Regular cardiac myocyte (primary cell): ENCODE measurements around the gene OR52M1. TPM values are rescaled to one million over a fixed set of nuclear protein-coding genes. Genes with fewer than 3 reads are reported as not detected.

ENCODE experiments used
- total RNA-seq: library from RNA; depleted of rRNA; stranded (reverse); fragments of >200 nt; gene quantifications from 2 replicates; pipeline ENCODE4 v1.2.3, GENCODE V29; 2014

OR52M1 gene, protein sequence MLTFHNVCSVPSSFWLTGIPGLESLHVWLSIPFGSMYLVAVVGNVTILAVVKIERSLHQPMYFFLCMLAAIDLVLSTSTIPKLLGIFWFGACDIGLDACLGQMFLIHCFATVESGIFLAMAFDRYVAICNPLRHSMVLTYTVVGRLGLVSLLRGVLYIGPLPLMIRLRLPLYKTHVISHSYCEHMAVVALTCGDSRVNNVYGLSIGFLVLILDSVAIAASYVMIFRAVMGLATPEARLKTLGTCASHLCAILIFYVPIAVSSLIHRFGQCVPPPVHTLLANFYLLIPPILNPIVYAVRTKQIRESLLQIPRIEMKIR
- total RNA-seq = not detected in 2 replicates

DNA sequence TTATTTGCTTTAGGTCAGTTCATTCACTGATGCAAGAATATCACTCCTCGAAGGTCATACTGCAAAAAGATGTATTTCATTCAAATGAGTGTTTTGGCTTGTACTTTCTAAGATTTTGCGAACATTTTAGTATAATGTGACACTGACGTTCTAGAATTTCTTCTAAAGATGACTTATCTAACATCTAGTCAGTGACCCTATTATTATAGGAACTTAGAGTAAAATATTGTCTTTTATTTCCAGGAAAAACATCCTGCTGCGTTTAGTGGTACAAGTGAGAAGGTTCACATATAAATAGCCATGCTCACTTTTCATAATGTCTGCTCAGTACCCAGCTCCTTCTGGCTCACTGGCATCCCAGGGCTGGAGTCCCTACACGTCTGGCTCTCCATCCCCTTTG is at the start of gene OR52M1:
TSS of gene OR52M1 (plus strand) at position 301 of the 400 bp plus-strand sequence. CDS start at position 301, 0 bp downstream.

DNA sequence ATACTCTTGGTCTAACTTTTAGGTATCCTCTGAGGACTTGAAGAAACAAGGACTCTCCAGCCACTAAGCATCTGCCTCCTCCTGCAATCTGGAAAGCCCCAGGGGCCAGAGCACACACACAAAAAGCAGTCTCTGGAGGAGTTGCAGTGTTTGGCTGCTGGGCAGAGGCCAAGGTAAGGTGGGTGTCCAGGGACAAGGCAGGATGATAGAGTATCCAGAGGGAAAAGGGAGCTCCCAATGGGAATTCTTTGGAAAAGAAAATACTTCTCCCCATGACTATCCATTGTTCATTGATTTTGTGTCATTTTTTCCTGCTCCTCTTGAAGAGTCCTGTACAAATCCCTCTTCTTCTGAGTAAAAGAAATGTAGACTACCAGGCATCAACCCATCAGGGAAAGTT is 36.5 kb downstream of the OR52M1 start, which contains the start of gene OR52I2:
TSS of gene OR52I2 (plus strand) at position 301 of the 400 bp plus-strand sequence.

DNA sequence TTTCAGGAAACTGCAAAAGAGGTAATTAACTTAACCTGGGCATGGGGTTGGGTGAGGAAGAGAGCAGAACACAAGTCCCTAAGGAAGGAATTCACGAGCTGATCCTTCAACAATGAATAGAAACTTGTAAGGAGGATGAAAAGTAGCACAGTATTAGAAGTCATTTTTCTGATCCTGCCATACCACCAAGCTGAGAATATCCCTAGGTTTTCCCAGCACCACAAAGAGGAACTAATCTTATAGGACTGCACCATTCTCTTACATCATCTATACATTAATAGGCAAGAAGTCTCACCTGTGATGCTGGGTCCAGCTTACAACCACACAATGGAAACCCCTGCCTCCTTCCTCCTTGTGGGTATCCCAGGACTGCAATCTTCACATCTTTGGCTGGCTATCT is 48.7 kb downstream of the OR52M1 start, which contains the start of gene OR52I1:
TSS of gene OR52I1 (plus strand) at position 301 of the 400 bp plus-strand sequence. CDS start at position 301, 0 bp downstream.

Other genes with a start within 250 kb of the OR52M1 start
- not detected in 2 replicates for gene OR52B4, start 176.8 kb upstream of the OR52M1 start, total RNA-seq
- gene TRIM21, start 151.5 kb upstream of the OR52M1 start, total RNA-seq = 18.6 and 25.5 TPM in 2 replicates
- gene OR52K2, start 95.9 kb upstream of the OR52M1 start, total RNA-seq = not detected in 2 replicates
- gene OR52K1, start 62.5 kb upstream of the OR52M1 start, total RNA-seq = not detected in 2 replicates
- not detected in 2 replicates for gene OR52I2, start 36.6 kb downstream of the OR52M1 start, total RNA-seq
- gene OR52I1, start 48.8 kb downstream of the OR52M1 start, total RNA-seq = not detected in 2 replicates
- 7.7 and 11.0 TPM in 2 replicates for gene TRIM68, start 63.0 kb downstream of the OR52M1 start, total RNA-seq
- gene OR51D1, start 92.3 kb downstream of the OR52M1 start, total RNA-seq = not detected in 2 replicates
- gene OR51E1, start 98.8 kb downstream of the OR52M1 start, total RNA-seq = not detected in 2 replicates
- 0.19 and 0.56 TPM in 2 replicates for gene OR51E2, start 152.7 kb downstream of the OR52M1 start, total RNA-seq
- gene MMP26, start 159.6 kb downstream of the OR52M1 start, total RNA-seq = not detected in 2 replicates
- not detected in 2 replicates for gene OR51F1, start 224.7 kb downstream of the OR52M1 start, total RNA-seq